Adrenal gland (tissue), 12 donors: ENCODE results near the gene AMZ2. TPM values are rescaled to one million over a fixed set of nuclear protein-coding genes. Genes with fewer than 3 reads are reported as not detected.

Experiments
- DNase-seq, 7 donors: peaks; one replicate each; pipeline ENCODE4 v3.0.0-alpha.2; 2019 to 2020
- H3K27ac ChIP-seq, 5 donors: fragments of 200-600 bp; sonication (generic) in 4 of 5; 1 replicate in 3 of 5; 2 replicates in 2 of 5; pipeline versions ENCODE4 v1.5.1 to v1.8.0; 2016 to 2020; ENCODE audit warnings: mild to moderate bottlenecking in 1 of 5
- H3K27me3 ChIP-seq: fragments of 200-600 bp; 2 replicates; pipeline ENCODE4 v1.8.0; 2021
- H3K36me3 ChIP-seq, 2 donors: fragments of 200-600 bp; replicated peaks in 1 of 2; 1 replicate in 1 of 2; 2 replicates in 1 of 2; pipeline versions ENCODE4 v1.5.1 to v1.8.0; 2018 to 2022
- H3K4me1 ChIP-seq, 2 donors: fragments of 200-600 bp; replicated peaks in 1 of 2; 1 replicate in 1 of 2; 2 replicates in 1 of 2; pipeline versions ENCODE4 v1.5.1 to v1.8.0; 2018 to 2021
- H3K4me3 ChIP-seq, 4 donors: fragments of 200-600 bp; sonication (generic) in 3 of 4; one replicate each; pipeline ENCODE4 v1.5.1; 2016 to 2018
- H3K9me3 ChIP-seq, 3 donors: fragments of 200-600 bp; sonication (generic) in 1 of 3; replicated peaks in 1 of 3; 1 replicate in 2 of 3; 2 replicates in 1 of 3; pipeline versions ENCODE4 v1.5.1 to v1.8.0; 2016 to 2021
- CTCF ChIP-seq, 6 experiments: fragments of 450-650 bp in 4 of 6; fragments of 200-600 bp in 2 of 6; sonication (generic) in 1 of 6; IDR thresholded peaks; 1 replicate in 5 of 6; 2 replicates in 1 of 6; pipeline versions ENCODE4 v1.5.1 to v1.8.0; 2016 to 2021; ENCODE audit warnings: antibody characterized with exemption in 6 of 6, mild to moderate bottlenecking in 2 of 6, moderate library complexity in 1 of 6
- POLR2A ChIP-seq, 2 donors: fragments of 450-650 bp; IDR thresholded peaks; one replicate each; pipeline ENCODE4 v1.6.1; 2017; ENCODE audit warnings: antibody characterized with exemption in 2 of 2, mild to moderate bottlenecking in 2 of 2, moderate library complexity in 1 of 2
- WGBS, 4 donors: extraction: QIAGEN DNeasy Blood & Tissue Kit in 2 of 4; methylation state at CpG; one replicate each; pipeline versions ENCODE4 v1.1.5 to v1.1.7; 2013 to 2017; 5-methylcytosine and 5-hydroxymethylcytosine counted together
- intact Hi-C, 2 donors: fragments of 100-400 bp; cut with DNase I; formaldehyde crosslinking; loops; one replicate each; pipeline versions ENCODE4 v1.14.1 to v1.15.0; 2022 to 2023
- polyA plus RNA-seq, 3 donors: library from polyadenylated mRNA; stranded (reverse); fragments of 200-250 nt in 2 of 3; fragments of 350-450 nt in 1 of 3; fragmentation: Illumina TruSeq in 1 of 3; extraction: RNeasy Lipid Tissue Mini Kit (QIAGEN cat#74804) in 1 of 3; gene quantifications; one replicate each; pipeline ENCODE4 v1.2.3, GENCODE V29; 2013 to 2014
- total RNA-seq, 9 donors: library from RNA; depleted of rRNA in 4 of 9; stranded (reverse); fragments of >200 nt in 4 of 9; fragments of 120-200 nt in 1 of 9; fragmentation: NEBNext Ultra II Directional in 1 of 9; extraction: Animal tissue kit (Norgen Biotek cat#: 25700) in 1 of 9; gene quantifications; one replicate each; pipeline versions ENCODE4 v1.1.0 to v1.2.4, GENCODE V29; 2013 to 2023
- donor health status: healthy with polysubstance abuse.
- donor health status: Bipolar disorder and iron deficiency.
- donor health status: DM: yes; HTN: yes; CAD: no.
- donor health status: DM: no; HTN: no; CAD: no.
- donor health status: DM: no; HTN: no; CAD: no.
- donor health status: DM: yes; HTN: yes; CAD: no.

AMZ2 gene
- total and polyA plus RNA-seq, 12 donors, result 55.5 to 135 (median 83.1) TPM

- intact Hi-C loops, result loop anchor here in 1 of 2 donors (10.0 kb wide), 1 partner anchor 88 kb away; no protein-coding TSS in a partner anchor
- TF ChIP-seq CTCF (IDR thresholded peaks at IDR 0.05), result no peak
- TF ChIP-seq POLR2A (IDR thresholded peaks at IDR 0.05), result no peak
- DNase-seq, result no peak
- no peaks in the 10 kb centered on the region for H3K9me3 ChIP-seq
- WGBS, 4 donors, result 82 to 90% (median 87%) methylated on average over 18 of the region's 18 CpGs
- H3K27me3 ChIP-seq, result no peaks in the 10 kb centered on the region
- peaks cover 4 to 8% of the 10 kb centered on the region in 2 donors for H3K4me1 ChIP-seq
- no peak overlapping the region for H3K4me3 ChIP-seq
- H3K36me3 ChIP-seq, result no peaks in the 10 kb centered on the region
- no peak overlapping the region for H3K27ac ChIP-seq
Observed at GRCh38 chr17:68296217-68297191, 48.7 kb downstream of the AMZ2 start.

GRCh38 chr17:68297195-68297594 is 49.4 kb downstream of the AMZ2 start:
- Histone ChIP-seq H3K27ac (no peak overlapping the region), H3K4me3 (no peak overlapping the region), H3K36me3 (no peaks in the 10 kb centered on the region), H3K4me1 (peaks cover 5 to 7% of the 10 kb centered on the region in 2 donors), H3K27me3 (no peaks in the 10 kb centered on the region), H3K9me3 (no peaks in the 10 kb centered on the region)
- no peak for TF ChIP-seq POLR2A (IDR thresholded peaks at IDR 0.05)
- TF ChIP-seq CTCF (IDR thresholded peaks at IDR 0.05), result no peak
- no peak for DNase-seq
- intact Hi-C loops, result loop anchor here in 1 of 2 donors (10.0 kb wide), 1 partner anchor 88 kb away; no protein-coding TSS in a partner anchor
- 70 to 80% (median 74%) methylated on average over 4 of the region's 4 CpGs for WGBS, 4 donors

GRCh38 chr17:68298601-68299000 is 50.8 kb downstream of the AMZ2 start:
- H3K27ac ChIP-seq, result no peak overlapping the region
- no peak for DNase-seq
- no peaks in the 10 kb centered on the region for H3K36me3 ChIP-seq
- H3K4me1 ChIP-seq, result peaks cover 7% of the 10 kb centered on the region in 2 donors
- TF ChIP-seq POLR2A (IDR thresholded peaks at IDR 0.05) (no peak), CTCF (IDR thresholded peaks at IDR 0.05) (no peak)
- H3K9me3 ChIP-seq, result no peaks in the 10 kb centered on the region
- H3K27me3 ChIP-seq, result no peaks in the 10 kb centered on the region
- H3K4me3 ChIP-seq, result no peak overlapping the region
- intact Hi-C loops, result loop anchor here in 1 of 2 donors (10.0 kb wide), 1 partner anchor 86 kb away; no protein-coding TSS in a partner anchor

- intact Hi-C loops, result loop anchor here in 1 of 2 donors (10.0 kb wide), 1 partner anchor 85 kb away; no protein-coding TSS in a partner anchor
- WGBS, 4 donors, result 96 to 100% (median 98%) methylated on average over 2 to 3 of the region's 3 CpGs
- DNase-seq, result no peak
- H3K27ac ChIP-seq, result no peak overlapping the region
- H3K27me3 ChIP-seq, result no peaks in the 10 kb centered on the region
- H3K4me1 ChIP-seq, result peaks cover 7% of the 10 kb centered on the region in 2 donors
- no peak for TF ChIP-seq POLR2A (IDR thresholded peaks at IDR 0.05)
- TF ChIP-seq CTCF (IDR thresholded peaks at IDR 0.05), result no peak
- no peaks in the 10 kb centered on the region for H3K36me3 ChIP-seq
- H3K9me3 ChIP-seq, result no peaks in the 10 kb centered on the region
- H3K4me3 ChIP-seq, result no peak overlapping the region
Observed at GRCh38 chr17:68299817-68300216, 52.0 kb downstream of the AMZ2 start.
